NCI-H82 treated with DMSO at 0.1 percent for 48 hours (cell line): ENCODE measurements around the gene PFKP.

ENCODE experiments used
- DNase-seq: peaks from one replicate; lab custom pipeline; 2025; ENCODE audit not compliant: unreplicated experiment; lab: John Stamatoyannopoulos, UW

PFKP gene

DNA sequence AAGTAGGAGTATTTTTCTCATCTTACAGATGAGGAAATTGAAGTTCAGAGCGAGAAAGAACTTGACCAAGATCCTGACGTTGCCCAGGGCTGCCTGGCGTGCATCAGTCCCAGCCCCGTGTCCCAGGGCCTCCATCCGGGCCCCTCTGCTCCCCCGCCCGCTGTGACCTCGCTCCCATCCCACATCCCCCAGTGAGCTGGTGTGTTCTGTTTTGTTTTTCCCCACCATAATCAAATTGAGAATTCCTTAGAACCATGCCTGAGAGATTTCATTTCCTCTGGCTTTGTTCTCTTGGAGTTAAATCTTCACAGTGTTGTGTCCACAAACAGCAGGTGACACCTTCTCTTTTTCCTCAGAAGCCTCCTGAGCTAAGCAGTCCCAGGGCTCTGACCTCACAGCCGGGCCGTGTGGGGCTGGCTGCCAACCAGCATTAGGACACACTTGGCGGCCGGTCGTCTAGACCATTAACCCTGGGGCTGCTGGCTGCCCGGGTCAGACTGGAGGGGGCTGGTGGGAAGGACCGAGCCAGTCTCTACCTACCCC, 44.3 kb downstream of the PFKP start:
- DNase-seq, result no peak

DNA sequence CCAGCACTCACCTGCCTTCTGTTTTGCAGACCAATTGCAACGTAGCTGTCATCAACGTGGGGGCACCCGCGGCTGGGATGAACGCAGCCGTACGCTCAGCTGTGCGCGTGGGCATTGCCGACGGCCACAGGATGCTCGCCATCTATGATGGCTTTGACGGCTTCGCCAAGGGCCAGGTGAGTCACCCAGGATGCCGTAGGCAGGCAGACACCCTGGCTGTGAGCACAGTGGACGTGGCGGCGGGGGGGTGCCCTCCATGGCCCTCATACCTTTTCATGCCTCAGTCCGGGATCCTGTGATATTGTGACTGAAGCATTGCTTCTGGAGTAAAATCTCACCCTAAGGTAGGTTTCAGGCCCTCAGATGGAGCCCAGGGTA, 46.0 kb downstream of the PFKP start:
- DNase-seq, result no peak

DNA sequence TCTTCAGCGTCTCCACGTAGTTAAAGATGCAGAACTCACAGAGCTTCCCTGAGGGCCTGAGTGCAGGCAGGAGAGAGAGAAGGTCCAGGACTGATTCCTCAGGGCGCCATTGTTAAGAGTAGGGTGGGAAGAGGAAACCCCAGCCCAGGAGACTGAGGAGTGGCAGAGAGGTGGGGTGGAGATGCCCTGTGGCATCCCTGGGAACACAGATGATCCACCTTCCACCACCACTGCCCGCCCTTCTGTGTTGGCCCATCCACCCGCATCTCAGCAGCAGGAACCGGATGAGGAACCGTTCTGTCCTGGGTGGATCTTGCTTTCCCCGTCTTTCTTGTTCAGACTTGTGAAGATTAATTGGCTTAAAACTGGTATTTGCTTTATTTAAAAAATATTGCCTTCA, 48.3 kb downstream of the PFKP start:
- no peak for DNase-seq

DNA sequence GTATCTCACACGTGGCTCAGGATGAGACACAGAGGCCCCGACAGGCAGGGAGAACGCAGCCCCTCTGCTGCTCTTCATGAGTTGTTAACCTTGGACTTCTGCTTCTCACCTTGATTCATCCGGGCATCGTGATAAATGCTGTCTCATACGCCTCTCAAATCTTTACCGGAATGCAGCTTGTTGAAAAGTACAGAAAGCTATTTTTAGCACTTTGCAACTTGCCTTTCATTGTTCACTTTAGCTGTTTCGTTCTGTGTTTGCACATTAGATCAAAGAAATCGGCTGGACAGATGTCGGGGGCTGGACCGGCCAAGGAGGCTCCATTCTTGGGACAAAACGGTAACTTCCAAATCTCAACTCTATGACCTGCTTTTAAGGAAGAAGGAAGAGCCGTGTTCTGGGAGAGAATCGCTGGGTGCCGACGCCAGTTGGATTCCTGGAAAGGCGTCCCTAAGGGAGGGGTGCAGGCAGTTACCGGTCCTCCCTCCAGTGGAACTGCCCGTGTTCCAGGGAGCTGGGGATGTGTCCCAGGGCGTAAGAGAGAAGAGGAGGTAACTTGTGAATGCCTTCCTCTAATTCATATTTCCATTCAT, 49.3 kb downstream of the PFKP start:
- DNase-seq, result no peak

DNA sequence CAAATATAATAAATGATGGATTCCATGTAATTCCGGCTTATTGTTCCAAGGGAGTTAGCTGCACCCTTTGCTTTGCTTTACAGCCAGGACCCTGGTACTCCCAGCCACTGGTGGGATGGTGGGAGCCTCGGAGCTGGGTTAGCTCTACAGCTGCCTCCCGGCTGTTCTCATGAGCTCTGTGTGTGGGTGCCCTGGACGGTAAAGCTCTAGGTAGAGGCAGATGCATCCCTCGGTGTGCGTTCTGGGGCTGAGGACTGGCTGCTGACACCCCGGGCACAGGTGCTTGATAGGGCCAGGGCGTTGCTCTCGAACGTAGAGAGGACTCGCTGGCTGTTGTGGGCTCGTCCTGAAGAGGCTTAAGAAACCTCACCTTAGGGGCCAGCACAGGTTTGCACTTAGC, 50.1 kb downstream of the PFKP start:
- no peak for DNase-seq

DNA sequence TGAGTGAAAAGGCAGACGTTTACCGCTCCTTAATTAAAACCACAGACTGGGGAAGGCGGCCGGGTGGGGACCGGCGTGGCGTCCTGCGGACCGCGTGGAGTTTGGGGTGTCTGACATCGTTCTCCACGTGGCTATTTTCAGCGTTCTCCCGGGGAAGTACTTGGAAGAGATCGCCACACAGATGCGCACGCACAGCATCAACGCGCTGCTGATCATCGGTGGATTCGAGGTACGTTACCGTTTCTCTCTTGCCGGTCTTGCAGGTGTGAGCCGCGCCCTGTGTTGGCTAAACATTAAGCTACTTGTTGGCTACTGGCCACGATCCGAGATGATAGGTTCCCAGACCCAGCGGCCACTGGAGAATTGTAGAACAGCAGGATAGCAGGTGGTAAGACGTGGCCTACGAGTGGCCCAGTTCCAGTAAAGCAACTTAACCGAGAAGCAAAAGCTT, 51.3 kb downstream of the PFKP start:
- DNase-seq, result no peak

DNA sequence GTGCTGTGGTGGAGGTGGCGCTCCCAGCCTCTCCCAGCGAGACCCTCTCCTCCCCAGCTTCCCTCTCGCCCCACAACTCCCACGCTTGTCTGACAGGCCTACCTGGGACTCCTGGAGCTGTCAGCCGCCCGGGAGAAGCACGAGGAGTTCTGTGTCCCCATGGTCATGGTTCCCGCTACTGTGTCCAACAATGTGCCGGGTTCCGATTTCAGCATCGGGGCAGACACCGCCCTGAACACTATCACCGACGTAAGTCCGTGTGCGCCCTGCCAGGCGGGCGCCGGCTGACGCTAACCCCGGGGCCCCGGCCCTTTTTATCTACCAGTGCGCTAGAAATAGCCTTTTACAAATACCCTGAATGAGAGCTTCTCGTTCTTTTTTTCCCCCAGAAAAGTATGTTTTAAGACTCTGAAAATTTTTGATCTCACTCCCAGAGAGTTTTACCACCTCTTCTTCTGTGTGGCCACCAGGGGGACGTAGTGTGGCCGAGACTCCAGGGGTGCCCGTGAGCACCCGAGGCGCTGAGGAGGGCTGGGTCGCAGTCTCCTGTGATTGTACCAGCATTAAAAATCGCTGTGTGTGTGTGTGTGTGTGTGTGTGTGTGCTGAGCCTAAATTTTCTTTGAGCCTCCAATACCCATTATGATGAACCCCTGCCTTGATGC, 52.6 kb downstream of the PFKP start:
- no peak for DNase-seq

DNA sequence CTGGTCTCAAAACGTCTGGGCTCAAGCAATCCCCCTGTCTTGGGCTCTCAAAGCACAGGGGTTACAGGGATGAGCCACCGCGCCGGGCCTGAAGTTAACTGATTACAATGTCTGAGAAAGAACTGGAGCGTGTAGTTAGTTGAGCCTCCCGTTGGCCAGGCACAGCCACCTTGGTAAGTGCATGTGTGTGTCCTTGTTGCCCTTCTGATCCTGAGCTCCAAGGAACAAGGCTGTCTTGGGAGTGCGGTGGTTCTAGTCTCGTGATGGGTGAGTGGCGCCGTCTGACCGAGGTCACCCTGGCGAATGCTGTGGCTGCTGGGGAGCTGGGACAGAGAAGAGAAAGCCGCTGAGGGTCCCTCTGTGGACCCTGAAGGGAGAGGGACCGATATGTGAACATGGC, 54.7 kb downstream of the PFKP start:
- no peak for DNase-seq

DNA sequence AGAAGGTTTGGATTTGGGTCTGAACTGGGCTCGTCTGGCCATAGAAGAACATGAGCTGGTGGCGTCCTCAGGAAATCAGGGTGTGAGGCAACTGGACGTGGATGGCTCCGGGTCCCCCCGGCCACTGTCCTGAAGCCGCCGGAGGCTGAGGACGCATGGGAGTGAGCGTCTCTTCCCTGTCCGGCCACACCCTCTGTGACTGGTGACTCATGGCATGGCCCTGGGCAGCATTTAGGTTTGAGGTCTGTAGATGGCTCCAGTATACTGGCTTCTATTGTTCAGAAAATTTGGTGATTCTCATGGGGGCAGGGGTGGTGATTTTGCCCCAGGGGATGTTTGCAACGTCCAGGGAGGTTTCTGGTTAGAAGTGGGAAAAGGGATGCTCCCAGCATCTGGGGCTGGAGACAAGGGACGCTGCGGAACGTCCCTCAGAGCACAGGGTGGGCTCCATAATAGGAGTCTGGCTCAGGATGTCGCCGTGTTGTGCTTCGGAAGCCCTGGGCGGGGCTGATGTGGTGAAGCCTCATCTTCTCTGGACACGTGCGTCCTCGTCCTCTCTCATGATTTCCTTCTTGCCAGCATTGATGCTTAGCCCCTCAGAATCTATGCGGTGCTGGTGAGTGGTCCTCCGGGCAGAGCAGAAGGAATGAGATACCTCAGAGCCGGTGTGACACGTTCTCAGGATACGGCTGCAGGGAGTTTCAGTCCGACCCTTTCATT, 55.3 kb downstream of the PFKP start:
- DNase-seq, result no peak

DNA sequence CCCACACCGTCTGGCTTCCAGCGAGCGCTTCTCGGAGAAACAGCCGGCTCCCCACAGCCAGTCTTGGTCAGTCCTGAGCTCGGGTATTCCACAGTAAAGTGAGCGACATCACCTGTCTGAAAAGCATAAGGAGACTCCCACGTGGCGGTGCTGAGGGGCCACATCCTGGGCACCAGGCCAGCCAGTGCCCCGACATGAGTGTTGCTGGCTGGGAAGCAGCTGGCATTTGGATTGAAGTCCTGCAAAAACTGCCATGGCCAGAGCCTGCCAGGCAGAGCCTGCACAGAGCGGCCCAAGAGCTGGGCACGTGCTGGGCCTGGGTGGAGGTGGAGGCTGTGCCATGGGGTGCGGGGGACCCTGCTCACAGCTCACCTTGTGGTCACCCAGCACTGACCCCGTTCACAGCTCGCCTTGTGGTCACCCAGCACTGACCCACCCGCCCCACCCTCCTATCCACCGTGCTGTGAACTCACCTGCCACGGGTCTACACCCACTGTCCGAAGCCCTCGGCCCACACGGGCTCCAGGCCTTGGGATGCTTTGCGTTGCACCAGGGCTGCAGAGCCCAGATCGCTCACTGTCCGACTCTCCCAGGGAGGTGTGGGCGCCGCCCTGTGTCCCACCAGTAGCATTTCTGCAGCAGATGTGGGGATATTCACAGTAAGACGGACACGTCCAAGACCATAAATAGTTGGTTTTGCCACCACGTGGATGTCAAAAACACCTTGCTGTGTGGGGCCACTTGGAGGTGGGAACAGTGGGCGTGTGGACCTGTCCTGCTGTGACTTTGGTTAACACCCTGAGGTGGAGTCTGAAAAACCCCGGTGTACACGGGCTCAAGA, 56.4 kb downstream of the PFKP start:
- no peak for DNase-seq

DNA sequence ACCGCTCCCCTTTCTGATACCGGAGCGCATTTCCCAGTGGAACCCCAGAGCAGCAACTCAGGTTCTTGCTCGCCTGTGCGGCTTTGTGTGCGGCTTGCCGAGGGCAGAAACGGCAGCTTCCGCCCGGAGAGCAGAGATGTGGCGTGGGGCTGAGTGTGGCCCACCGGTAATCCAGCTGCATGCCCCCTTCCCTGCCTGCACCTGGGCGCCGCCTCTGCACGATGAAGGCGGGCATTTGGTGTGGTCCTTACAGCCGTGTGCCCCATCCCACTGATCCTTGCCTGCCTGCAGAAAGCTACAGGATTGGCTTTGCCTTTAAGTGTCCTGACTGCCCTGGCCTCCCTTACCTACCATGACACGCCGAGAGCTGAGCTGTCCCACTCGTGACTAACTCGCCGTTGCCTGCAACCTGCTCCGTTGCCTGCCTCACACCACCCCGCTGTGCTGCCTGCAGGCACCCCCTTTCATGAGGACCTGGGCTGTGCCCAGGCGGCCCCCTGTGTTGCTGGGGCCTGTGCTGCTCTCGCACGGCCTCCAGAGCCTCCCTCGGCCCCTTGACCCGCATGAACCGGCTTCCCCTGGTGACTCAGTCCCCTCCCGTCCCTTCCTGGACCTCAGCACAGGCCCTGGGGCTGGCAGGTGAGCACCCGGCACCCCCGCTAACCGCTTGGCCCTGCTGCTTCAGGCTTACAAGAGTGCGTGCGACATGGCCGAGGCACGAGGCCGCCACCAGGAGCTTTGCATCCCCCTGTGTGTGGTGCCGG, 57.2 kb downstream of the PFKP start:
- no peak for DNase-seq

DNA sequence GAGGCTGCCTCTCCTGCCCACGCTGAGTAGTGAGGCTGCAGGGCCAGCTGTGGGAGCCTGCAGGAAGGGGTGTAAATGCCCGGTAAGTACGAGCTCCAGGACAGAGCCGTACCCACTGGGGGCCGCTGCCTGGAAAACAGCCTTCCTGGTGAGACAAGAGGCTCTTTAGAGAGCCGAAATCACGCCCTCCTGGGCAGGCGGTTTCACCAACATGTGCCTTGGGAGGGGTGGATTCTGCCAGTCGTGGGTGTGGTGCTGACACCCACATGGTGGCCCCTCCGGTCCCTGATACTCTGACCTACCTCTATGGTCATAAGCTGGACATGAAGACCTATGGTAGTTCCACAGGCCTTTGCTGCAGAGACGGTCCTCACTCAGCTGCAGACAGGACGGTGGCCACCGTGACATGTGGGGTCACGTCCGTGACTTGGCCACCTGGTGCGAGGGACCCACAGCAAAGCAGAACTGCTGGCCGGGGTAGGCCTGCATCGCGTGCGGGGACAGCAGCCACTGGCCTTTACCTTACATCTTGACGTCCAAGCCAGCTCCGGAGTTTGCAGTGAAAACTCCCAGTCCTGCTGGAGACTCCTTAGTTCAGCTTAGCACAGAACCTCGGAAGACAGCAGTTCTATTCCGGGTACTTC, 58.3 kb downstream of the PFKP start:
- no peak for DNase-seq

DNA sequence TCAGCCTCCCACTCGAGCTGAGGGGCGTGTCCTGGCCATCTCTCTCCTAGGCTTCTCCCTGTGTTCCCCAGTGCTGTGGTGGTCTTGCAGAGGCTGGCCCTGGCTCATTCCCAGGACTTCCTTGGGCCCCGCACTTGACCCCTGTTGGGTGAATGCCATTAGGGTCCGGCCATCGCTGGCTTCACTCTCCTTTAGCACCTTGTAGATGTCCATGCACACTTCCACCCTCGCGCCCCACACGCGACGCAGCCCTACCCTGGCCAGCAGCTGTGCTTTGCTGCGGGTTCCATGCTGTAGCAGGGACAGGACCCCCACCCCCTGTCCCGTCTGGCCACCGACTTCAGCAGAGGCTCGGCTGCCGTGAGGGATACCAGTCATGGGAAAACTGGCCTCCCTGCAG, 58.9 kb downstream of the PFKP start:
- no peak for DNase-seq

DNA sequence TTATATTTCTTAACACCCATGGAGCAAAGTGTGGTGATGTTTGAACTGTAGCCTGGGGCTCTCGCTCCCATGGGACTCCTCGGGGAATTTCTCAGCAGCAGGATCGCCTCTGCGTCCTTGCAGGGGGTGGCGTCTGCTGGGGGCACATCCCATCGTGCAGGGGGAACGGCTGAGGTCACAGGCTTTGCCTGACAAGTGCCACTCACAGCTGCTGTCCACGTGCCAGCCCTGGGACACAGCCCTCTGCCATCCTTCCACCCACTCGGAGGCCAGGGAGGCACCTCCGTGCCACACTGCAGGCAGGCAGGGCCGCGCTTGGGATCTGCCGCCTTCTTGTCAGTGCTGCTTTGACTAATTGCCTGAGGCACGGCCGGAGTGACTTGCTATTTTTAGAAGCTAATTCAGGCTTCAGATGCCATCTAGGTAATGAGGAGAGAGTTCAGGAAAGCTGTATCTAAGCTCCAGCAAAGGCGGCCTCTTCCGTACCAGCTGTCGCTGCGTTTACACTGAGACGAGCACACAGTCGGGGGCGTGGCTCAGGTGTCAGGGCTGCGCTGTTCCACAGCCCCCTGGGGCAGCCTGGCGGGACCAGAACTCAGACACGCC, 59.5 kb downstream of the PFKP start:
- DNase-seq, result peak; percentile 87

DNA sequence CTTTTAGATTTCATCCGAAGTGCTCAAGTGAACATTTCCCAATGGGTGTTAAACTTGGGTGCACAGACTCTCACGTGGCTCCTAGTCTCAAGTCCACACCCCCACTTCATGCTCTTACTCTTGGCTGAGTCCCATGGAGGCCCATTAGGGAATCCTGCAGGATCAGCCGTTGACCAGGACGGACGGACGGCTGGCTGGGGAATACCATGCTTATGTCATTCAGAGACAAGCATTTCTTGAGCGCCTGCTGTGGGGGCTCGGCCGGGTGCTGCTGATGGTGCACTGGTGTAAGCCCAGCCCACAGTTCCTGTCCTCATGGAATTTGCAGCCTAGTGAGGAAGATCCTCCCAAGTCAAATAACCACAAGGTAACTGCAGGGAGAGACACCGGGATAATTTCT, 60.6 kb downstream of the PFKP start:
- DNase-seq, result no peak

DNA sequence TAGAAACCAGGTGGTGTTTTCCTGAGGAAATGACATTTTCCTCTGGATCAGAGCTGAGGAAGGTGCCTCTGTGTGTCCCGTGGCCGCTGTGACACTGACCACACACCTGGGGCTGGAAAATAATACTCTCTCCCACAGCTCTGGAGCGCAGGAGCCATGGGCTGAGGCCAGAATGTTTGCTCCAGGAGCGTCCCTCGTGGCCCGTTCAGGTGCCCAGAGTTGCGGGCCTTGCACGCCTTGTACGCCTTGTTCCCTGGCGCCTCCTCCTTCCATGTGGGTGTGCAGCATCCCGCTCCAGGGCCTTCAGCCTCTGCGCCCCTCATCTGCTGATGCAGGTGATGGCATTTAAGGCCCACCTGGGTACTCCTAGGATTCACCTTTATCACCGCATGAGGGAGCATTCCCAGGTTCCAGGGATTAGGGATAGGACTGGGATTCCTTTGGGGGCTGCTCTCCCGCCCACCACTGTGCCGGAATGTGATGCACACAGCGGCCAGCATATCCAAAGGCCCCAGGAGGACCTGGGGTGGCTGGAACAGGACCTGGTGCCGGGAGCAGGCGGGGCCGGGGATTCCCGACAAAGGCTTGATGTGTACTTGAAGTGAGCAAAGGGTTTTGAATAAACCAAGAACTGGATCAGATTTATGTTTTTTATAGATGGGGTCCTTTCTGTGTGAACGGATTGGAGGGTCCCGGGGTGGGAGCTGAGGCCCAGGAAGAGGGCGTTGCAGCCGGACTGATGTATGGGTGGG, 61.2 kb downstream of the PFKP start:
- DNase-seq, result no peak

DNA sequence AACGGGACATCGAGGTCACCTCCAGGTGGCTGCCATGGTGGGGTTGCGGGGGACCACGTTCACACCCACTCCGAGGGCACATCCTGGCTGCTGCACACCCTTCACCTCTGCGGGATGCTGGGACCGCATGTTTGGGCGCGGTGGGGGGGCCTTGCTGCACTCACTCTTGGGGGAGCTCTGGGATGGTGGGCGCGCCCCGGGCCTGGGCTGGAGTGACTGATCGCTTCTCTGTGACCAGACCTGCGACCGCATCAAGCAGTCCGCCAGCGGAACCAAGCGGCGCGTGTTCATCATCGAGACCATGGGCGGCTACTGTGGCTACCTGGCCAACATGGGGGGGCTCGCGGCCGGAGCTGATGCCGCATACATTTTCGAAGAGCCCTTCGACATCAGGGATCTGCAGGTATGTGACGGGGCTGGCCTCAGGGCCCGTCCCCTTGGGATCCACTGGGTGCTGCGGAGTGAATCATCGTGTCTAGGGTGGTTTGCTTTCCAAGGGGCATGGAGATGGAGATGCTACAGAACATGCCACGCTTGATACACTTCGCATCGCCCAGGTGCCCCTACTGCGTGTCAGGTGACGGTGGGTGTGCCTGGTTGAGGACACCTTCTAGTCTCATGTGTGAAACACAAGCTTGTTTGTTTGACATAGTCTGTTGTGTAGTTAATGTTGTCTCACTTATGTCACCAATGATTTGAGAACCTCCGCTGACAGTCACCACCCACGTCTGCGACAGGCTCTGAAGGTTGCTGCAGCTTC, 62.4 kb downstream of the PFKP start:
- no peak for DNase-seq

DNA sequence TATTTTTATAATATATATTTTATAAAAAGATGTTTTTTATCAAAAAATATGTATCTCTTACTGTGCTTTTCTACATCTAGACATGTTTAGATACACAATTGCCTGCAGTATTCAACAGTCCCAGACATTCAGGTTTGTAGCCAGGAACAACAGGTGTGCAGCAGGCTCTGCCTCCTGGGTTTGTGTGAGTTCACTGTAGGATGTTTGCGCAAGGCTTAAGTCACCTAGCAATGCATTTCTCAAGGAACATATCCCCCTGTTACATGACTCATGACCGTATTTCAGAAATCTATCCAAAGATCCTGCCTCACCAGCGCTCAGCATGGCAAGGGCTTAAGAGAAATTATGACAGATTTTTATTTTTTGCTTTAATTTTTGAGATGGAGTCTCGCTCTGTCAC, 63.8 kb downstream of the PFKP start:
- no peak for DNase-seq
